ENCODE results near the gene MEIS2. TPM values are rescaled to one million over a fixed set of nuclear protein-coding genes. Genes with fewer than 3 reads are reported as not detected.

MEIS2 gene
- total and polyA plus RNA-seq, 2 of the 13 experiments (the other 11 are each of a cell fraction or from before 2014, with no cell fraction given): 10.7 to 12.4 TPM

DNA sequence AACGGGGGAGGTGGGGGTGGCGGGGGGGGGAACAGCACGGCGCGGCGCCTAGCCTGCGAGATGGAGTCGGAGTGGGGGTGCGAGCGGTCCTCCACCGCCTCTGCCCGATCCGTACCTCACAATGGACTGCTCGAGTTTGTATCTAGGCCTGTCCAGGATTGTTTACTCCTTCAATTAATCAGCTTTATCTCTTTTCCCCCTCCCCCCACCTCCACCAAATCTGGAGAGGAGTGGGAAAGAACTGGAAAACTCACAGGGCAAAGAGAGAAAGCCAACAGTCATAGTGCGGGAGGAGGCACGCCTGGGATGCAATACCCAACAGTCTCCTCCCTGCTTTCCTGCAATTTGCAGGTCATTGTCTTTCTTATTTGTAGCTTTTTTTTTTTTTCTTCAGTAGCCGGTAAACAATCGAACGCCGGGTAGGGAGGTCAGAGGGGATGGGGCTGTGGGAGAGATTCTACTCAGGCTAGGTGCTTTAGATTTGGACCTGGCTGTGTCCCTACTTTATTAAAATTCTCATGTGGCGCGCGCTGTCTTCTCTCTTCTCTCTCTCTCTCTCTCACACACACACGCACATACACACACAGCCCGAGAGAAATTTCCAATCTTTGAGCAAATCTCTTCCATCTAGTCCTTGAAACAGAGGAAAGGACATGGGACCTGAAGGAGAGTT is 6.9 kb upstream of the MEIS2 start:
- ATAC-seq: no peak
- ChIA-PET CTCF (ENCODE audit: low intra/inter-chr PET ratio, low total read pairs) (interaction anchor here (2.4 kb wide), 1 partner anchor 224 kb away, joined by 26 read pairs; no protein-coding TSS in a partner anchor), POLR2A (no interaction called here)
- Histone ChIP-seq H3K9ac (ENCODE audit: insufficient read depth, low read depth, low read length) (no peak overlapping the region), H3K27me3 (ENCODE audit: control insufficient read depth in 1 of 2, insufficient read depth in 2 of 2, low read length in 2 of 2) (peaks cover 0 to 24% of the 10 kb centered on the region in 2 experiments; a peak in 2 of 5 replicates), H3K4me1 (ENCODE audit: insufficient read depth, low read length) (peaks cover 36% of the 10 kb centered on the region), H4K20me1 (ENCODE audit: insufficient read depth, low read length) (no peaks in the 10 kb centered on the region), H3K4me3 (replicated peaks in 1 of 3; ENCODE audit: insufficient read depth in 1 of 3, low read depth in 2 of 3, low read length in 3 of 3) (no peak overlapping the region), H3K79me2 (ENCODE audit: insufficient read depth, low read length) (no peaks in the 10 kb centered on the region), H2AFZ (ENCODE audit: low read length) (no peak overlapping the region), H3K9me3 (ENCODE audit: low read length) (no peaks in the 10 kb centered on the region), H3K4me2 (ENCODE audit: low read depth, low read length) (no peak overlapping the region), H3K27ac (ENCODE audit: extremely low read length, insufficient read depth, low read length) (no peak overlapping the region), H3K36me3 (replicated peaks in 1 of 2; ENCODE audit: control insufficient read depth in 1 of 2, insufficient read depth in 2 of 2, low read length in 2 of 2) (no peaks in the 10 kb centered on the region)
- WGBS (ENCODE audit: low lambda C conversion rate): 86% methylated on average over 25 of the region's 25 CpGs
- no peak for DNase-seq (ENCODE audit: low spot score)
- BruUV-seq (replicated peaks): no TSS peak
- FAIRE-seq: no peak
- in situ Hi-C loops (cut with HindIII; ENCODE audit: extremely low pct_ligation_motif_present, low pct_unique_long_range_greater_than_20kb) (loop anchor here (5.0 to 25.0 kb wide), 4 partner anchors 225 to 1820 kb away; partner anchors contain the start of gene DPH6), intact Hi-C loops (cut with micrococcal nuclease; ENCODE audit: unreplicated experiment) (loop anchor here (2.0 to 10.0 kb wide), 2 partner anchors 606 to 1582 kb away; no protein-coding TSS in a partner anchor)
- no peak for TF ChIP-seq GATA4 (IDR thresholded peaks at IDR 0.05; ENCODE audit: borderline replicate concordance, low read depth)
- TF ChIP-seq PAF1 (CRISPR knock-in tag; IDR thresholded peaks at IDR 0.05): no peak
- TF ChIP-seq ZNF367 (CRISPR knock-in tag; IDR thresholded peaks at IDR 0.05; ENCODE audit: borderline replicate concordance): no peak
- TF ChIP-seq YEATS2 (CRISPR knock-in tag; IDR thresholded peaks at IDR 0.05; ENCODE audit: borderline replicate concordance): no peak
- TF ChIP-seq, protein P1, sequence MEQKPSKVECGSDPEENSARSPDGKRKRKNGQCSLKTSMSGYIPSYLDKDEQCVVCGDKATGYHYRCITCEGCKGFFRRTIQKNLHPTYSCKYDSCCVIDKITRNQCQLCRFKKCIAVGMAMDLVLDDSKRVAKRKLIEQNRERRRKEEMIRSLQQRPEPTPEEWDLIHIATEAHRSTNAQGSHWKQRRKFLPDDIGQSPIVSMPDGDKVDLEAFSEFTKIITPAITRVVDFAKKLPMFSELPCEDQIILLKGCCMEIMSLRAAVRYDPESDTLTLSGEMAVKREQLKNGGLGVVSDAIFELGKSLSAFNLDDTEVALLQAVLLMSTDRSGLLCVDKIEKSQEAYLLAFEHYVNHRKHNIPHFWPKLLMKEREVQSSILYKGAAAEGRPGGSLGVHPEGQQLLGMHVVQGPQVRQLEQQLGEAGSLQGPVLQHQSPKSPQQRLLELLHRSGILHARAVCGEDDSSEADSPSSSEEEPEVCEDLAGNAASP (CRISPR knock-in tag; IDR thresholded peaks at IDR 0.05; ENCODE audit: borderline replicate concordance): no peak
- no peak for TF ChIP-seq ZNF672 (CRISPR knock-in tag; IDR thresholded peaks at IDR 0.05)
- no peak for TF ChIP-seq SYNCRIP (IDR thresholded peaks at IDR 0.05; ENCODE audit: insufficient read depth, low read depth, low read length)
- no peak for TF ChIP-seq CAMTA2 (CRISPR knock-in tag; IDR thresholded peaks at IDR 0.05; ENCODE audit: borderline replicate concordance)
- TF ChIP-seq RCOR2 (CRISPR knock-in tag; IDR thresholded peaks at IDR 0.05): no peak
- TF ChIP-seq SATB2 (CRISPR knock-in tag; IDR thresholded peaks at IDR 0.05): no peak
- TF ChIP-seq, protein P2, sequence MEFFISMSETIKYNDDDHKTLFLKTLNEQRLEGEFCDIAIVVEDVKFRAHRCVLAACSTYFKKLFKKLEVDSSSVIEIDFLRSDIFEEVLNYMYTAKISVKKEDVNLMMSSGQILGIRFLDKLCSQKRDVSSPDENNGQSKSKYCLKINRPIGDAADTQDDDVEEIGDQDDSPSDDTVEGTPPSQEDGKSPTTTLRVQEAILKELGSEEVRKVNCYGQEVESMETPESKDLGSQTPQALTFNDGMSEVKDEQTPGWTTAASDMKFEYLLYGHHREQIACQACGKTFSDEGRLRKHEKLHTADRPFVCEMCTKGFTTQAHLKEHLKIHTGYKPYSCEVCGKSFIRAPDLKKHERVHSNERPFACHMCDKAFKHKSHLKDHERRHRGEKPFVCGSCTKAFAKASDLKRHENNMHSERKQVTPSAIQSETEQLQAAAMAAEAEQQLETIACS (CRISPR knock-in tag; IDR thresholded peaks at IDR 0.05): no peak
- TF ChIP-seq SPEN (CRISPR knock-in tag; IDR thresholded peaks at IDR 0.05; ENCODE audit: low read depth): no peak
- no peak for TF ChIP-seq GLI4 (CRISPR knock-in tag; IDR thresholded peaks at IDR 0.05; ENCODE audit: borderline replicate concordance)
- TF ChIP-seq SUZ12 (IDR thresholded peaks at IDR 0.05; ENCODE audit: low read depth, low read length): no peak
- TF ChIP-seq ZFP41 (CRISPR knock-in tag; IDR thresholded peaks at IDR 0.05; ENCODE audit: borderline replicate concordance): no peak
- TF ChIP-seq CBX2 (IDR thresholded peaks at IDR 0.05; ENCODE audit: low read depth, low read length): no peak
- no peak for TF ChIP-seq CBX2 (CRISPR knock-in tag; IDR thresholded peaks at IDR 0.05; ENCODE audit: low read depth)
- TF ChIP-seq ZBTB38 (CRISPR knock-in tag; IDR thresholded peaks at IDR 0.05): no peak

Measured in HepG2 (cell line).